DOHH2 (cell line): ENCODE results near the gene SRSF2.

Source experiments
- EZH2phosphoT487 ChIP-seq: fragments of 200-600 bp; sonication (generic); IDR thresholded peaks from 2 replicates; pipeline ENCODE4 v1.6.1; 2017; ENCODE audit warnings: borderline replicate concordance, mild to moderate bottlenecking, antibody characterized with exemption, low read length, moderate library complexity, mixed read lengths
- TF ChIP-seq, protein P1 (sequence below): fragments of 200-600 bp; sonication (generic); IDR thresholded peaks from one replicate; pipeline ENCODE4 v1.5.1; 2014; ENCODE audit warnings: antibody characterized with exemption, mild to moderate bottlenecking, low read depth, low read length; ENCODE audit not compliant: poor library complexity, severe bottlenecking

DNA sequence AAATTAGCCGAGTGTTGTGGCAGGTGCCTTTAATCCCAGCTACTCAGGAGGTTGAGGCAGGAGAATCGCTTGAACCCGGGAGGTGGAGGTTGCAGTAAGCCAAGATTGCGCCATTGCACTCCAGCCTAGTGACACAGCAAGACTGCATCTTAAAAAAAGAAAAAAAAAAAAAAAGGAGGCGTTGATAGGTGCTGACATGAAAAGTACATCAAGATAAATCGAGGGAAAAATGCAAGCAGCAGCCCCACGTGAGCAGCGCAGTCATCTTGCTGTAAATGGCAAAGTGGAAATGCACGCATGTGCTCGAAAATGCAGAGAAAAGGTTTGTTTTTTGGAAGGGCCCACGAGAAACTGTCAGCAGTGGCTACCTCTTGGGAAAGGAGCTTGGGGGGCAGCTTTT lies 47.3 kb downstream of the SRSF2 start:
- TF ChIP-seq, protein P1, sequence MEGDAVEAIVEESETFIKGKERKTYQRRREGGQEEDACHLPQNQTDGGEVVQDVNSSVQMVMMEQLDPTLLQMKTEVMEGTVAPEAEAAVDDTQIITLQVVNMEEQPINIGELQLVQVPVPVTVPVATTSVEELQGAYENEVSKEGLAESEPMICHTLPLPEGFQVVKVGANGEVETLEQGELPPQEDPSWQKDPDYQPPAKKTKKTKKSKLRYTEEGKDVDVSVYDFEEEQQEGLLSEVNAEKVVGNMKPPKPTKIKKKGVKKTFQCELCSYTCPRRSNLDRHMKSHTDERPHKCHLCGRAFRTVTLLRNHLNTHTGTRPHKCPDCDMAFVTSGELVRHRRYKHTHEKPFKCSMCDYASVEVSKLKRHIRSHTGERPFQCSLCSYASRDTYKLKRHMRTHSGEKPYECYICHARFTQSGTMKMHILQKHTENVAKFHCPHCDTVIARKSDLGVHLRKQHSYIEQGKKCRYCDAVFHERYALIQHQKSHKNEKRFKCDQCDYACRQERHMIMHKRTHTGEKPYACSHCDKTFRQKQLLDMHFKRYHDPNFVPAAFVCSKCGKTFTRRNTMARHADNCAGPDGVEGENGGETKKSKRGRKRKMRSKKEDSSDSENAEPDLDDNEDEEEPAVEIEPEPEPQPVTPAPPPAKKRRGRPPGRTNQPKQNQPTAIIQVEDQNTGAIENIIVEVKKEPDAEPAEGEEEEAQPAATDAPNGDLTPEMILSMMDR: no peak
- TF ChIP-seq EZH2phosphoT487: no peak
